ENCODE data around the gene ENTHD1.

The ENTHD1 gene

GRCh38 chr22:39723899-39724351, 169.6 kb downstream of the ENTHD1 start:
- H3K9ac ChIP-seq (ENCODE audit: low read depth, low read length): no peak overlapping the region
- H3K4me1 ChIP-seq (ENCODE audit: control insufficient read depth, insufficient read depth, low read length): peaks cover 8% of the 10 kb centered on the region
- H3K4me3 ChIP-seq (ENCODE audit: low read depth, low read length): no peak overlapping the region
- no peaks in the 10 kb centered on the region for H3K27me3 ChIP-seq (ENCODE audit: control insufficient read depth, insufficient read depth, low read length)
- no peaks in the 10 kb centered on the region for H3K9me3 ChIP-seq (ENCODE audit: control insufficient read depth, insufficient read depth, low read length)
- no peaks in the 10 kb centered on the region for H3K36me3 ChIP-seq (ENCODE audit: control insufficient read depth, insufficient read depth, low read length)

- H3K36me3 ChIP-seq (ENCODE audit: control insufficient read depth, insufficient read depth, low read length): no peaks in the 10 kb centered on the region
- H3K27me3 ChIP-seq (ENCODE audit: control insufficient read depth, insufficient read depth, low read length): no peaks in the 10 kb centered on the region
- H3K9ac ChIP-seq (ENCODE audit: low read depth, low read length): no peak overlapping the region
- peaks cover 6% of the 10 kb centered on the region for H3K4me1 ChIP-seq (ENCODE audit: control insufficient read depth, insufficient read depth, low read length)
- no peaks in the 10 kb centered on the region for H3K9me3 ChIP-seq (ENCODE audit: control insufficient read depth, insufficient read depth, low read length)
- H3K4me3 ChIP-seq (ENCODE audit: low read depth, low read length): no peak overlapping the region
Observed at GRCh38 chr22:39723463-39723862, 170.1 kb downstream of the ENTHD1 start.

DNA sequence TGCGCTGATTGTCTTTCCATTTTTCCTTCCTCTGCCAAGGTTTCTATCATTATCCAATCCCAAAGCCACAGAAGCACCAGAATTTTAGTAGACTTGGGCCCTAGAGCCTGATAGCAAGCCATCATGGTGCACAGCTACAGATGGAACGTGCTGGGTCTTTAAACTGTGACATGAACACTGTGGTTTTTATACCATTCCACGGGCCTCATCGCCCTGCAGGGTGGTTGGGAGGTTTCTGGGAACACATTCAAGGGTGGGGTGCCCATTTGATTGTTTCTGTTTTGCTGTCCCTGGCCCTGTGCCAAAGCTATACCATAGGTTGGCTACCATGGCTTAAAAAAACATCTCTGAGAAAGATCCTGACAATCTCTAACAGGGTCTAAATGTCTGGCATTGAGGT, 171.1 kb downstream of the ENTHD1 start:
- H3K9me3 ChIP-seq (ENCODE audit: control insufficient read depth, insufficient read depth, low read length): no peaks in the 10 kb centered on the region
- H3K27me3 ChIP-seq (ENCODE audit: control insufficient read depth, insufficient read depth, low read length): no peaks in the 10 kb centered on the region
- H3K9ac ChIP-seq (ENCODE audit: low read depth, low read length): no peak overlapping the region
- H3K4me1 ChIP-seq (ENCODE audit: control insufficient read depth, insufficient read depth, low read length): peaks cover 6% of the 10 kb centered on the region
- H3K4me3 ChIP-seq (ENCODE audit: low read depth, low read length): no peak overlapping the region
- H3K36me3 ChIP-seq (ENCODE audit: control insufficient read depth, insufficient read depth, low read length): no peaks in the 10 kb centered on the region

DNA sequence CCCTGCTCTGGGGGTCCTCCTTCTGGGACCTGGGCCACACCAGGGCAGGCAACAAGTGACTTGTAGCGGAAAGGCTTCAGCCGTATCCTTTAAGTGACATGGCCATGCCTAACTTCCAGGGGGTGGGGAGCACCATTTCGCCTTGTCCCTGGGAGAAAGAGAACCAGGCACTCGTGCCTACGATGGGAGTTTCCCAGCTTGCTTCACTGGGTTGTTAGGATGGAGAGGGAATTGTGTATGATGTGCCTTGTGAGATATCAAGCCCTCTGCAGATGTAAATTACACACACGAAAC, 171.6 kb downstream of the ENTHD1 start:
- Histone ChIP-seq H3K9me3 (ENCODE audit: control insufficient read depth, insufficient read depth, low read length) (no peaks in the 10 kb centered on the region), H3K27me3 (ENCODE audit: control insufficient read depth, insufficient read depth, low read length) (no peaks in the 10 kb centered on the region)

GRCh38 chr22:39721206-39722031, 172.1 kb downstream of the ENTHD1 start:
- Histone ChIP-seq H3K9ac (ENCODE audit: low read depth, low read length) (no peak overlapping the region), H3K36me3 (ENCODE audit: control insufficient read depth, insufficient read depth, low read length) (no peaks in the 10 kb centered on the region), H3K4me1 (ENCODE audit: control insufficient read depth, insufficient read depth, low read length) (peaks cover 6% of the 10 kb centered on the region), H3K27me3 (ENCODE audit: control insufficient read depth, insufficient read depth, low read length) (no peaks in the 10 kb centered on the region), H3K9me3 (ENCODE audit: control insufficient read depth, insufficient read depth, low read length) (no peaks in the 10 kb centered on the region), H3K4me3 (ENCODE audit: low read depth, low read length) (no peak overlapping the region)

More for the DNA sequence above, 171.6 kb downstream of the ENTHD1 start:
- H3K4me3 ChIP-seq (ENCODE audit: low read depth, low read length): no peak overlapping the region
- H3K4me1 ChIP-seq (ENCODE audit: control insufficient read depth, insufficient read depth, low read length): peaks cover 6% of the 10 kb centered on the region
- no peak overlapping the region for H3K9ac ChIP-seq (ENCODE audit: low read depth, low read length)
- no peaks in the 10 kb centered on the region for H3K36me3 ChIP-seq (ENCODE audit: control insufficient read depth, insufficient read depth, low read length)

DNA sequence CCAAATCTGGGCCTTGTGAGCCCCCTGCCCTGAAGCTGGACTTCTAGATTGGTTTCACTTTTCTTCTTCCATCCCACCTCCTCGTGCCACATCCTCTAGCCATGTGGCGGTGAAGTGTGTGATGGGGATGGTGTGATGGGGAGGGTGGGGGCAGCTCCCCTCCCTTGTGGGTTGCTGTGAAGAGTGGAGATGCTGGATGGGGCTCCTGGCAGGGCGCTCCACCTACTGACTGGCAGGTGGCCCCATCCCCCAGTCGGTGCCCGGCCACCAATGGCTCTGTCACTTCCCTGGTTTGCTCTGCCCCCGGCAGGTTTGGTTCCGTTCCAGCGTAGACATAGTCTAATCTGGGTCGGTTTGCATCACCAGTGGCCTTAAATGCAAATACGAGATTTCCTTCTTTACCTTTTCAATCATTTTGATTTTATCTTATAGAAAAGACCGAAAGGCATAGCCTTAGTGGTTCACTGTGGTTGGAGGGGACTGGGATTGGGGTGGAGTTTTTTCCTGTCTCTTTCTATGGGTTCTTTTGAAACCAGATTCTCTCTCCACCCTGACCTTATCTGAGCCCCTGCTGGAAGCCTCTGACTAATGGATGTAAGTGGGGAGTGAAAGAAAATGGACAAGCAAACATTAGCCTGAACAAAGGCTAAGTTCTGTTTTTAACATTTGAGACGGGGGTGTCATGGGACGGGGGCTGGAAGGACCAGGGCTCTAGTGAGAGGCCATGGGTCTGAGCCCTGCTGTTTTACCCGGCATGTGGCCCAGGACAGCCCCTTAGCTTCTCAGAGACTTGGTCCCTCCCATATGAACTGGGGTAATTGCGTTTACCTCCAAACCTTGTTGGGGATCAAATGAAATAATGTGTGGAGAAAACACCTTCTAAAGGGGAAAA, 173.8 kb downstream of the ENTHD1 start:
- Histone ChIP-seq H3K9me3 (ENCODE audit: control insufficient read depth, insufficient read depth, low read length) (no peaks in the 10 kb centered on the region), H3K4me3 (ENCODE audit: low read depth, low read length) (no peak overlapping the region), H3K4me1 (ENCODE audit: control insufficient read depth, insufficient read depth, low read length) (peaks cover 6% of the 10 kb centered on the region), H3K36me3 (ENCODE audit: control insufficient read depth, insufficient read depth, low read length) (no peaks in the 10 kb centered on the region), H3K27me3 (ENCODE audit: control insufficient read depth, insufficient read depth, low read length) (no peaks in the 10 kb centered on the region), H3K9ac (ENCODE audit: low read depth, low read length) (no peak overlapping the region)

- Histone ChIP-seq H3K27me3 (ENCODE audit: control insufficient read depth, insufficient read depth, low read length) (no peaks in the 10 kb centered on the region), H3K9ac (ENCODE audit: low read depth, low read length) (no peak overlapping the region), H3K9me3 (ENCODE audit: control insufficient read depth, insufficient read depth, low read length) (no peaks in the 10 kb centered on the region), H3K36me3 (ENCODE audit: control insufficient read depth, insufficient read depth, low read length) (no peaks in the 10 kb centered on the region), H3K4me3 (ENCODE audit: low read depth, low read length) (no peak overlapping the region), H3K4me1 (ENCODE audit: control insufficient read depth, insufficient read depth, low read length) (peaks cover 6% of the 10 kb centered on the region)
Observed at GRCh38 chr22:39718921-39719475, 174.6 kb downstream of the ENTHD1 start.

DNA sequence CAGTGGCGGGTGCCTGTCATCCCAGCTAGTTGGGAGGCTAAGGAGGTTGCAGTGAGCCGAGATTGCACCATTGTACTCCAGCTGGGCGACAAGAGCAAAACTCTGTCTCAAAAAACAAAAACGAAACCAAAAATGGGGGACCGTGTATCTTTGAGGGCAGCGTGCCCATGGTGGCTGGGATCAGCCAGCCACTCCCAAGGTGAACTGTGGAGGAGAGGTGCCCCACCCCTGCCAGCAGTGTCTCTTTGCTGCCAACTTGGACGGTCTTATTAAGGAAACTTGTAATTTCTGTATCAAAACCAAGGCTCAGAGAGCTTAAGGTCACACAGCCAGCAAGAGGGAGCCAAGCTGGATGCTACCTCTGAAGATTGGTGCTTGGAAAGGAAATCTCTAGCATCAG, 175.4 kb downstream of the ENTHD1 start:
- H3K36me3 ChIP-seq (ENCODE audit: control insufficient read depth, insufficient read depth, low read length): no peaks in the 10 kb centered on the region
- no peaks in the 10 kb centered on the region for H3K9me3 ChIP-seq (ENCODE audit: control insufficient read depth, insufficient read depth, low read length)
- no peak overlapping the region for H3K9ac ChIP-seq (ENCODE audit: low read depth, low read length)
- H3K4me3 ChIP-seq (ENCODE audit: low read depth, low read length): no peak overlapping the region
- no peaks in the 10 kb centered on the region for H3K27me3 ChIP-seq (ENCODE audit: control insufficient read depth, insufficient read depth, low read length)
- H3K4me1 ChIP-seq (ENCODE audit: control insufficient read depth, insufficient read depth, low read length): peaks cover 6% of the 10 kb centered on the region

GRCh38 chr22:39717099-39717498, 176.5 kb downstream of the ENTHD1 start:
- no peaks in the 10 kb centered on the region for H3K36me3 ChIP-seq (ENCODE audit: control insufficient read depth, insufficient read depth, low read length)
- H3K9me3 ChIP-seq (ENCODE audit: control insufficient read depth, insufficient read depth, low read length): no peaks in the 10 kb centered on the region
- no peak overlapping the region for H3K9ac ChIP-seq (ENCODE audit: low read depth, low read length)
- H3K27me3 ChIP-seq (ENCODE audit: control insufficient read depth, insufficient read depth, low read length): no peaks in the 10 kb centered on the region
- peaks cover 6% of the 10 kb centered on the region for H3K4me1 ChIP-seq (ENCODE audit: control insufficient read depth, insufficient read depth, low read length)
- H3K4me3 ChIP-seq (ENCODE audit: low read depth, low read length): no peak overlapping the region

- no peak overlapping the region for H3K9ac ChIP-seq (ENCODE audit: low read depth, low read length)
- no peaks in the 10 kb centered on the region for H3K9me3 ChIP-seq (ENCODE audit: control insufficient read depth, insufficient read depth, low read length)
- no peaks in the 10 kb centered on the region for H3K27me3 ChIP-seq (ENCODE audit: control insufficient read depth, insufficient read depth, low read length)
- no peaks in the 10 kb centered on the region for H3K36me3 ChIP-seq (ENCODE audit: control insufficient read depth, insufficient read depth, low read length)
- peaks cover 6% of the 10 kb centered on the region for H3K4me1 ChIP-seq (ENCODE audit: control insufficient read depth, insufficient read depth, low read length)
- no peak overlapping the region for H3K4me3 ChIP-seq (ENCODE audit: low read depth, low read length)
Observed at GRCh38 chr22:39716534-39716933, 177.0 kb downstream of the ENTHD1 start.

DNA sequence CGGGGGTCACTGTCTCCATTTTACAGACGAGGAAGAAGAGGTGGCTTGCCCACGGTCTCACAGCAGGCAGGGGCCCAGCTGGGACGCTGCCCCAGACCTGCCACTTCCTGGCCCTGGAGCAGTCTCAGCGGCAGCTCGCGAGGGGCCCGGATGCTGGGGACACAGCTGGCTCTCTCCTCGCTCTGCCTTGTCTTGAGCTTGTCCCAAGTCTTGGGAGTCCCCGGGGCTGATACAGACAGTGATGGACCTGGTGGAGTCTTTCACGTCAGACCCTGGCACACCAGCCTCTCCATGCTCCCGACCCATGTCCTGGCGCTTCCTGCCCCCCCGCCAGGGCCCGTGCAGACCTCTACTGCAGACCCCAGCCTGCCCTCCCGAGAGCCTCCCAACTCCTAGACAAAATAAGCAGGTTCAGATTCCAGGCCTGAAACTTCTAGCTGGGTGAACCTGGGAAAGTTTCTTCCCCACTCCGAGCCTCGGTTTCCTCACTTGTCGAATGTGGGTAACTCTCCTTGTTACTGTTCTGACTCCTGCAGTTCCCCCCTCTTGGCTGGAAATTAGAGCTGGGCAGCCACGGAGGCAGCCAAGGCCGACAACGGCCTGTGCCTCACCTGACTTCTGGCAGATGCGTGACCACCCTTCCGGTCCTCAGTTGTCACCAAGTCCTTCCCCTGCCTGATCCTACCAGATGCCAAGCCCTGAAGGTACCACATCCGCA, 177.6 kb downstream of the ENTHD1 start:
- no peak overlapping the region for H3K4me3 ChIP-seq (ENCODE audit: low read depth, low read length)
- no peaks in the 10 kb centered on the region for H3K9me3 ChIP-seq (ENCODE audit: control insufficient read depth, insufficient read depth, low read length)
- H3K27me3 ChIP-seq (ENCODE audit: control insufficient read depth, insufficient read depth, low read length): no peaks in the 10 kb centered on the region
- H3K4me1 ChIP-seq (ENCODE audit: control insufficient read depth, insufficient read depth, low read length): peaks cover 6% of the 10 kb centered on the region
- H3K9ac ChIP-seq (ENCODE audit: low read depth, low read length): no peak overlapping the region
- no peaks in the 10 kb centered on the region for H3K36me3 ChIP-seq (ENCODE audit: control insufficient read depth, insufficient read depth, low read length)

All from iPS-15b (cell line).